Breast epithelium (tissue), 4 donors: ENCODE results near the gene CYP2W1. TPM values are rescaled to one million over a fixed set of nuclear protein-coding genes. Genes with fewer than 3 reads are reported as not detected.

ENCODE experiments used
- DNase-seq, 2 donors: peaks; one replicate each; pipeline ENCODE4 v3.0.0-alpha.2; 2019; ENCODE audit warnings: low spot score in 2 of 2
- H3K27ac ChIP-seq, 2 donors: fragments of 200-600 bp; sonication (generic) in 1 of 2; one replicate each; pipeline ENCODE4 v1.5.1; 2016 to 2019; ENCODE audit warnings: mild to moderate bottlenecking in 1 of 2
- H3K27me3 ChIP-seq, 2 donors: fragments of 200-600 bp; sonication (generic) in 1 of 2; one replicate each; pipeline versions ENCODE4 v1.5.1 to v1.6.0; 2017 to 2019; ENCODE audit warnings: control low read depth in 1 of 2, mild to moderate bottlenecking in 1 of 2
- H3K36me3 ChIP-seq: fragments of 200-600 bp; one replicate; pipeline ENCODE4 v1.5.1; 2019
- H3K4me1 ChIP-seq, 2 donors: fragments of 200-600 bp; sonication (generic); one replicate each; pipeline ENCODE4 v1.5.1; 2016 to 2019; ENCODE audit warnings: control low read depth in 1 of 2
- H3K4me3 ChIP-seq, 3 donors: fragments of 200-600 bp; sonication (generic); 1 replicate in 2 of 3; 2 replicates in 1 of 3; pipeline ENCODE4 v1.5.1; 2016 to 2019; ENCODE audit warnings: mild to moderate bottlenecking in 3 of 3, moderate library complexity in 2 of 3
- H3K9me3 ChIP-seq, 2 donors: fragments of 200-600 bp; sonication (generic) in 1 of 2; one replicate each; pipeline ENCODE4 v1.5.1; 2016 to 2019; ENCODE audit warnings: control low read depth in 1 of 2
- POLR2A ChIP-seq: fragments of 450-650 bp; IDR thresholded peaks from one replicate; pipeline ENCODE4 v1.6.1; 2016; ENCODE audit warnings: antibody characterized with exemption, mild to moderate bottlenecking, moderate library complexity
- POLR2AphosphoS5 ChIP-seq, 3 donors: sonication (generic); formaldehyde crosslinking; IDR thresholded peaks; one replicate each; pipeline ENCODE4 v1.6.1; 2017; ENCODE audit warnings: antibody characterized with exemption in 3 of 3
- intact Hi-C: fragments of 100-400 bp; cut with DNase I; formaldehyde crosslinking; loops from one replicate; pipeline ENCODE4 v1.15.1; 2023; ENCODE audit warnings: low total_unique reads
- total RNA-seq, 3 donors: library from RNA; depleted of rRNA; stranded (reverse); fragments of >200 nt; gene quantifications; one replicate each; pipeline ENCODE4 v1.1.0, GENCODE V29; 2016
- TF ChIP-seq, protein P1 (sequence below), 3 donors: fragments of 450-650 bp; IDR thresholded peaks; one replicate each; pipeline ENCODE4 v1.5.1; 2016 to 2017; ENCODE audit warnings: antibody characterized with exemption in 3 of 3, mild to moderate bottlenecking in 3 of 3, moderate library complexity in 3 of 3

Gene CYP2W1
- total RNA-seq, 3 donors from 2014 or later: not detected

DNA sequence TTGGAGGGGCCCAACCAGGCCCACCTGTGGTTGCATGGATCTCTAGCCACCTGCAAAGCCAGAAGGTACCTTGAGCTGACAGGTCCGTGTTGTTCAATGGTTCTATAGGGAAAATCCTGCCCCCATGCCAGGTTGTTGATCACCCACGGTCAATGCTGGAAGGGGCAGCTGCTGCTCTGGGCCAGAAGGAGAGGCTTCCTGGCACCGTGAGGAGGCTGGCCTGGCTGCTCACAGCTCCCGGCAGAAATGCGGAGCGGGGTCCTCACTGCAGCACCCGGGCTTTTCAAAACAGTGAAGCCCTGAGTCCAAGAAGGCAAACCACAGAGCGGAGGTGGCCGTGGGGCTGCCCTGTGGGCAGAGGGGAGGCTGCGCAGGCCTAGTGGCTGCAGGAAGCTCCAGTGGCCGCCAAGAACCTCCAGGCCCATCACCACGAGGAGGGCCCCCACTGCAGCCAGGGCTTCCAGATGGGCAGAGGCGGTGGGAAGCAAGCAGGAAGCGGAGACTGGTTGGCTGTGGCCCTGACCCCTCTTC, 36.3 kb downstream of the CYP2W1 start:
- H3K9me3 ChIP-seq: no peaks in the 10 kb centered on the region
- TF ChIP-seq POLR2A (no peak), POLR2AphosphoS5 (IDR thresholded peaks at IDR 0.05) (no peak)
- TF ChIP-seq, protein P1, sequence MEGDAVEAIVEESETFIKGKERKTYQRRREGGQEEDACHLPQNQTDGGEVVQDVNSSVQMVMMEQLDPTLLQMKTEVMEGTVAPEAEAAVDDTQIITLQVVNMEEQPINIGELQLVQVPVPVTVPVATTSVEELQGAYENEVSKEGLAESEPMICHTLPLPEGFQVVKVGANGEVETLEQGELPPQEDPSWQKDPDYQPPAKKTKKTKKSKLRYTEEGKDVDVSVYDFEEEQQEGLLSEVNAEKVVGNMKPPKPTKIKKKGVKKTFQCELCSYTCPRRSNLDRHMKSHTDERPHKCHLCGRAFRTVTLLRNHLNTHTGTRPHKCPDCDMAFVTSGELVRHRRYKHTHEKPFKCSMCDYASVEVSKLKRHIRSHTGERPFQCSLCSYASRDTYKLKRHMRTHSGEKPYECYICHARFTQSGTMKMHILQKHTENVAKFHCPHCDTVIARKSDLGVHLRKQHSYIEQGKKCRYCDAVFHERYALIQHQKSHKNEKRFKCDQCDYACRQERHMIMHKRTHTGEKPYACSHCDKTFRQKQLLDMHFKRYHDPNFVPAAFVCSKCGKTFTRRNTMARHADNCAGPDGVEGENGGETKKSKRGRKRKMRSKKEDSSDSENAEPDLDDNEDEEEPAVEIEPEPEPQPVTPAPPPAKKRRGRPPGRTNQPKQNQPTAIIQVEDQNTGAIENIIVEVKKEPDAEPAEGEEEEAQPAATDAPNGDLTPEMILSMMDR (IDR thresholded peaks at IDR 0.05): no peak
- no peak for DNase-seq
- no peaks in the 10 kb centered on the region for H3K27me3 ChIP-seq
- H3K4me3 ChIP-seq: no peak overlapping the region
- no peak overlapping the region for H3K27ac ChIP-seq
- intact Hi-C loops: no loop called here
- H3K4me1 ChIP-seq: no peaks in the 10 kb centered on the region
- H3K36me3 ChIP-seq: no peaks in the 10 kb centered on the region

DNA sequence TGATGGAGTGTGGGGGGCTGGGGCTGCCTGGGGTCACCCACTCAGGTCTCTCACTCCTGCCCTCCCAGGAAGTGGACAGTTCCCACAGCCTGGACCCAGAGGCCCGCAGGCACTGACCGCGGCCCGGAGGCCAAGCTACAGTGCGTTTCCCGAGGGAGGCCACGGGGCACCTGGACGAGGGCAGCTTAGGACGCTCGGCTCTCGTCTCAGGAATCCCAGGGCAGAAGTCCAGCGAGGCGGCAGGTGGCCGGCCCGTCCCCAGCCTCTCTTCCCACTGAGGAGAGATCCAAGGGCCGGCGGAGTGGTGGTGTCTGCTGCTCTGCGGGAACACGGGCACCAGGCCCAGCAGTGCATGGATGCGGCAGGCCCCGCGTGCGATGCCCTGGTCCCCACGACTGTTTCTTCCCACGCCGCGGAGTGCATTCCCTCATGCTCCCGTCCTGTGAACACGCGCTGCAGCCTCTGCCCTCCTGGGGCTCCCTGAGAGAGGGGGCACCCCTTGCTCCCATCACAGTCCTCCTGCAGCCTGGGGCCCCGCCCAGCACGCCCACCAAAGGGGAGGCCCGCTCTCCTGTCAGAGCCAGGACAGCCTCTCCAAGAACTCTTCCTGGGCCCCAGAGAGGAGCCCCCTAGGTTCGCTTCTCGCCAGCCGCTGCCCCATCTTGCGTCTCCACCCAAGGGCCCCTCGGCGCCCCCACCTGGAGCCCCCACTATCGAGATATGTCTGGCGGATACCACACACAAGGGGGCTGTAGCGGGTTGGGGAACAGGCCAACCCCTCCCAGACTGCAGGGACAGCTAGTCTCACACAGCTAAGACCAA, 37.0 kb downstream of the CYP2W1 start:
- Histone ChIP-seq H3K27ac (no peak overlapping the region), H3K4me1 (no peaks in the 10 kb centered on the region), H3K27me3 (no peaks in the 10 kb centered on the region), H3K36me3 (no peaks in the 10 kb centered on the region), H3K4me3 (no peak overlapping the region), H3K9me3 (no peaks in the 10 kb centered on the region)
- intact Hi-C loops: no loop called here
- TF ChIP-seq, protein P1 (IDR thresholded peaks at IDR 0.05): no peak
- no peak for TF ChIP-seq POLR2A
- no peak for TF ChIP-seq POLR2AphosphoS5 (IDR thresholded peaks at IDR 0.05)
- no peak for DNase-seq

DNA sequence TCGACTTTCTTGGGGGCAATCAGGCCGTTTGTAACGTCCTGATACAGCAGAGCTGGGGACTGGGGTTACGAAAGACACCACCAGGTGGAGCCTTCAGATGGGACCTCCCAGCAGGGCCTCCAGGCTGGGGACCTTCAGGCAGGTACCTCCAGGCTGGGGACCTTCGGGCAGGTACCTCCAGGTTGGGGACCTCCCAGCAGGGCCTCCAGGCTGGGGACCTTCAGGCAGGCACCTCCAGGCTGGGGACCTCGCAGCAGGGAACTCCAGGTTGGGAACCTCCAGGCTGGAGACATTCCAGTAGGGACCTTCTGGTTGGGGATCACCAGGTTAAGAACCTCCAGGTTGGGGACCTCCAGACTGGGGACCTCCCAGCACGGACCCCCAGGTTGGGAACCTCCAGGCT, 37.9 kb downstream of the CYP2W1 start:
- H3K4me3 ChIP-seq: no peak overlapping the region
- intact Hi-C loops: no loop called here
- no peak for DNase-seq
- no peaks in the 10 kb centered on the region for H3K36me3 ChIP-seq
- no peak overlapping the region for H3K27ac ChIP-seq
- H3K9me3 ChIP-seq: no peaks in the 10 kb centered on the region
- H3K4me1 ChIP-seq: no peaks in the 10 kb centered on the region
- no peaks in the 10 kb centered on the region for H3K27me3 ChIP-seq
- TF ChIP-seq POLR2A: no peak
- TF ChIP-seq, protein P1 (IDR thresholded peaks at IDR 0.05): no peak
- no peak for TF ChIP-seq POLR2AphosphoS5 (IDR thresholded peaks at IDR 0.05)

DNA sequence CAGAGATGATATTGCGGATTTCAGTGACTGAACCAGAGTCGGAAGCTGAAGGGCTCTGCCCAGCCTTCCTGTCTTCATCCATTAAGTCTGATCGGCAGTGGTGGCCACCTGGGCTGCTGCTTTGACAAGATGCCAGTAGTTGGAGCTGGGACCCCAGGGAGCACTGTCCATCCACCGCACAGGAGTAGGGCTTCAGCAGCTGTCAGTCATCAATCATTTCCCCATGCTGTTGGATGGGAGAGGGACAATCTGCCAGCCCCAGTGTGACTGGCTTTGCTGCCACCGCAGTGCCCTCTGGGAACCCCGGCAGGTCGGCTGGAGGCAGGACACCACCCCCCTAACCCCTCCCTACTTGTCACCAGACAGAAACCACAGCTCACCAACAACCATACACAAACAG, 38.4 kb downstream of the CYP2W1 start:
- Histone ChIP-seq H3K9me3 (no peaks in the 10 kb centered on the region), H3K4me1 (no peaks in the 10 kb centered on the region), H3K27me3 (no peaks in the 10 kb centered on the region), H3K36me3 (no peaks in the 10 kb centered on the region), H3K27ac (no peak overlapping the region), H3K4me3 (no peak overlapping the region)
- DNase-seq: no peak
- intact Hi-C loops: no loop called here
- TF ChIP-seq POLR2A (no peak), POLR2AphosphoS5 (IDR thresholded peaks at IDR 0.05) (no peak)
- TF ChIP-seq, protein P1 (IDR thresholded peaks at IDR 0.05): no peak

DNA sequence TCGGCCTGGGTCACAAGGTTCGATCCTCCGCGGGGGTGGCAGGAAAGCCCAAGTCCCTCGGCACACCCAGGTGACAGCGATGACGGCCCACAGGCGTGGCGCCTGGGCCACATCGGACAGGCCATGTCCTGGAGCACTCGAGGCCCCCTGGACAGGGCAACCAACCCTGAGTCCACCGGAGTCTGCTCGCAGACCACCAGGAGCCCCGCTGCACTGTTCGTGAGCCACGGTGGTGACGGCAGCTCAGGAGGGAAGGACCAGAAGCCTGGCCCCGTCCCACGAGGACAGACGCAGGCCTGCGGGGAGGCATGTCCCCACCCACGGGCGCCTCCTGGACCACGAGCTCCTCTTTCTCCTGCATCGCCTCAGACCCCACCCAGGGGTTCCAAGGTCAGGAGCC, 39.0 kb downstream of the CYP2W1 start:
- Histone ChIP-seq H3K9me3 (no peaks in the 10 kb centered on the region), H3K27me3 (no peaks in the 10 kb centered on the region), H3K4me1 (no peaks in the 10 kb centered on the region), H3K36me3 (no peaks in the 10 kb centered on the region), H3K4me3 (no peak overlapping the region), H3K27ac (no peak overlapping the region)
- TF ChIP-seq, protein P1 (IDR thresholded peaks at IDR 0.05): no peak
- TF ChIP-seq POLR2A: no peak
- TF ChIP-seq POLR2AphosphoS5 (IDR thresholded peaks at IDR 0.05): no peak
- intact Hi-C loops: no loop called here
- no peak for DNase-seq
